OCI-LY7 (cell line): ENCODE data around the gene METRN.

Experiments used
- CTCF ChIP-seq: fragments of 200-600 bp; sonication (generic); conservative IDR thresholded peaks from 2 replicates; pipeline ENCODE4 v1.5.1; 2014; ENCODE audit warnings: mild to moderate bottlenecking, antibody characterized with exemption, low read length, moderate library complexity, mixed read lengths
- EZH2phosphoT487 ChIP-seq: fragments of 200-600 bp; sonication (generic); IDR thresholded peaks from 2 replicates; pipeline ENCODE4 v1.6.1; 2018; ENCODE audit warnings: low read depth, borderline replicate concordance, mild to moderate bottlenecking, mixed run types, antibody characterized with exemption, low read length, moderate library complexity, mixed read lengths

GRCh38 chr16:750485-750884 is 35.6 kb downstream of the METRN start:
- TF ChIP-seq CTCF (no peak), EZH2phosphoT487 (no peak)
